ENCODE results near the gene ESPN.
"Not testable (repeated sequence)": the region's sequence is repeated elsewhere in the genome, so short reads cannot be mapped to it uniquely, and the experiment has no call there.

ESPN gene

GRCh38 chr1:6435547-6435946 is 11.0 kb downstream of the ESPN start:
- no peak for TF ChIP-seq MYC (IDR thresholded peaks at IDR 0.05; ENCODE audit: low read depth, low read length)
- TF ChIP-seq MAX (IDR thresholded peaks at IDR 0.05; ENCODE audit: low read depth, low read length) = no peak
- DNase-seq (ENCODE audit: low read depth) = no peak
- H3K4me3 ChIP-seq (ENCODE audit: low read depth, low read length) = no peak overlapping the region

DNA sequence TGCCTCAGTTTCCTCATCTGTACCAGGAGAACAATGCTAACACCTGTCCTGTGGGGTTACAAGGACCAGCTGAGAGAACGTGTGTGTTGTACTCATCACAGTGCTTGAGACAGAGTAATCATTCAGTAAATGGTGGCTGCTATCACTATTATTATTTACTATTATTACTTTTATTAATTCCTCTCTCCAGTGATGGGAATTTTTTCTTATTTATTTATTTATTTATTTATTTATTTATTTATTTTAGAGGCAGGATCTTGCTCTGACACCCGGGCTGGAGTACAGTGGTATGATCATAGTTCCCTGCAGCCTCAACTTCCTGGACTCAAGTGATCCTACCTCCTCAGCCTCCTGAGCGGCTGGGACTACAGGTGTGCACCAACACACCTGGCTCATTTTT is 11.7 kb downstream of the ESPN start:
- not testable (repeated sequence) for DNase-seq (ENCODE audit: low read depth); H3K4me3 ChIP-seq (ENCODE audit: low read depth, low read length)

GRCh38 chr1:6437012-6437700 is 12.6 kb downstream of the ESPN start:
- DNase-seq (ENCODE audit: low read depth) = not testable (repeated sequence)

GRCh38 chr1:6438047-6438525 is 13.5 kb downstream of the ESPN start:
- H3K4me3 ChIP-seq (ENCODE audit: low read depth, low read length) = no peak overlapping the region
- TF ChIP-seq CTCF (IDR thresholded peaks at IDR 0.05; ENCODE audit: low read depth, low read length) (peak; percentile 79), MAX (IDR thresholded peaks at IDR 0.05; ENCODE audit: low read depth, low read length) (no peak)
- peak; percentile 66 for DNase-seq (ENCODE audit: low read depth)

More at GRCh38 chr1:6437012-6437700, 12.6 kb downstream of the ESPN start:
- not testable (repeated sequence) for H3K4me3 ChIP-seq (ENCODE audit: low read depth, low read length)

GRCh38 chr1:6440198-6441126 is 15.9 kb downstream of the ESPN start:
- H3K4me3 ChIP-seq (ENCODE audit: low read depth, low read length) = no peak overlapping the region
- peak; percentile 42 for DNase-seq (ENCODE audit: low read depth)
- TF ChIP-seq MYC (IDR thresholded peaks at IDR 0.05; ENCODE audit: low read depth, low read length) = no peak
- TF ChIP-seq CTCF (IDR thresholded peaks at IDR 0.05; ENCODE audit: low read depth, low read length) = peak; percentile 12

- no peak for TF ChIP-seq MYC (IDR thresholded peaks at IDR 0.05; ENCODE audit: low read depth, low read length)
Observed at GRCh38 chr1:6441586-6441985, 17.0 kb downstream of the ESPN start.

GRCh38 chr1:6443339-6444115 is 19.0 kb downstream of the ESPN start:
- H3K4me3 ChIP-seq (ENCODE audit: low read depth, low read length) = no peak overlapping the region
- TF ChIP-seq CTCF (IDR thresholded peaks at IDR 0.05; ENCODE audit: low read depth, low read length) (no peak), MAX (IDR thresholded peaks at IDR 0.05; ENCODE audit: low read depth, low read length) (no peak), POLR2A (IDR thresholded peaks at IDR 0.05; ENCODE audit: extremely low read depth, insufficient read length) (no peak), MYC (IDR thresholded peaks at IDR 0.05; ENCODE audit: low read depth, low read length) (no peak)
- DNase-seq (ENCODE audit: low read depth) = no peak

More at GRCh38 chr1:6441586-6441985, 17.0 kb downstream of the ESPN start:
- no peak overlapping the region for H3K4me3 ChIP-seq (ENCODE audit: low read depth, low read length)
- DNase-seq (ENCODE audit: low read depth) = no peak

DNA sequence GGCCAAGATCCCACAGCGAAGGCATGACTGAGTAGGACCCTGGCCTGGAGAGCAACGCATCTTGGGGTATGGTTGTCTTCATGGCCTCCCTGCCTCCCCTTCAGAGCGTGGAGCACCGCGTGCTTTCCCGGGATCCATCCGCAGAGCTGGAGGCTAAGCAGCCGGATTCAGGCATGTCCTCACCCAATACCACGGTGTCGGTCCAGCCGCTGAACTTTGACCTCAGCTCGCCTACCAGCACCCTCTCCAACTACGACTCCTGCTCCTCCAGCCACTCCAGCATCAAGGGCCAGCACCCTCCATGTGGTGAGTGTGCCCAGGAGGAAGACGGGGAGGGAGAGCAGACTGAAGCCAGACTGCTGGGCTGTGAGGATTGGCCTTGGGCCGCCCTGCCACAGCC is 19.8 kb downstream of the ESPN start:
- H3K4me3 ChIP-seq (ENCODE audit: low read depth, low read length) = no peak overlapping the region
- no peak for DNase-seq (ENCODE audit: low read depth)
- TF ChIP-seq CTCF (IDR thresholded peaks at IDR 0.05; ENCODE audit: low read depth, low read length) (no peak), MYC (IDR thresholded peaks at IDR 0.05; ENCODE audit: low read depth, low read length) (no peak), MAX (IDR thresholded peaks at IDR 0.05; ENCODE audit: low read depth, low read length) (no peak), POLR2A (IDR thresholded peaks at IDR 0.05; ENCODE audit: extremely low read depth, insufficient read length) (no peak)
